Activated T-helper 1 cell treated with anti-CD3 and anti-CD28 coated beads, Interleukin-12 subunit alpha, Interleukin-12 subunit beta, Interleukin-2, Interleukin-4 antibody, amounts not matched to agents 30 ng/mL and 10 ng/mL and 1 ng/mL, durations not matched to agents 14 hours and 24 hours and 36 hours (primary cell): ENCODE data around the gene PCDHA2. TPM values are rescaled to one million over a fixed set of nuclear protein-coding genes. Genes with fewer than 3 reads are reported as not detected.

Experiments used
- total RNA-seq: library from RNA; stranded (reverse); gene quantifications from 2 replicates; pipeline ENCODE4 v1.2.3, GENCODE V29; 2022

PCDHA2 gene
- total RNA-seq, 1 donor from 2014 or later = not detected

Other genes with a start within 250 kb of the PCDHA2 start
- 12.7 and 16.1 TPM in 2 replicates for gene EIF4EBP3, start 247.2 kb upstream of the PCDHA2 start, total RNA-seq
- 55.6 and 59.2 TPM in 2 replicates for gene SRA1, start 237.4 kb upstream of the PCDHA2 start, total RNA-seq
- 17.2 and 21.2 TPM in 2 replicates for gene APBB3, start 230.3 kb upstream of the PCDHA2 start, total RNA-seq
- gene SLC35A4, start 230.0 kb upstream of the PCDHA2 start, total RNA-seq = 94.3 and 107 TPM in 2 replicates
- gene CD14, start 161.7 kb upstream of the PCDHA2 start, total RNA-seq = 0.29 and 0.62 TPM in 2 replicates
- gene TMCO6, start 155.4 kb upstream of the PCDHA2 start, total RNA-seq = 43.2 and 43.6 TPM in 2 replicates
- gene NDUFA2, start 147.2 kb upstream of the PCDHA2 start, total RNA-seq = 63.4 and 63.8 TPM in 2 replicates
- 115 and 118 TPM in 2 replicates for gene IK, start 147.0 kb upstream of the PCDHA2 start, total RNA-seq
- 42.7 and 43.2 TPM in 2 replicates for gene WDR55, start 129.9 kb upstream of the PCDHA2 start, total RNA-seq
- gene DND1, start 121.3 kb upstream of the PCDHA2 start, total RNA-seq = 3.3 and 4.1 TPM in 2 replicates
- 112 and 114 TPM in 2 replicates for gene HARS1, start 103.5 kb upstream of the PCDHA2 start, total RNA-seq
- 31.2 and 32.7 TPM in 2 replicates for gene HARS2, start 103.4 kb upstream of the PCDHA2 start, total RNA-seq
- gene ZMAT2, start 94.4 kb upstream of the PCDHA2 start, total RNA-seq = 68.0 and 71.2 TPM in 2 replicates
- gene PCDHA1, start 8.7 kb upstream of the PCDHA2 start, total RNA-seq = not detected in 2 replicates
- gene PCDHA3, start 6.2 kb downstream of the PCDHA2 start, total RNA-seq = not detected in 2 replicates
- gene PCDHA4, start 12.2 kb downstream of the PCDHA2 start, total RNA-seq = not detected in 2 replicates
- gene PCDHA5, start 26.8 kb downstream of the PCDHA2 start, total RNA-seq = not detected in 2 replicates
- not detected in 2 replicates for gene PCDHA6, start 33.1 kb downstream of the PCDHA2 start, total RNA-seq
- not detected in 2 replicates for gene PCDHA7, start 39.4 kb downstream of the PCDHA2 start, total RNA-seq
- gene PCDHA8, start 46.3 kb downstream of the PCDHA2 start, total RNA-seq = not detected in 2 replicates
- not detected in 2 replicates for gene PCDHA9, start 53.5 kb downstream of the PCDHA2 start, total RNA-seq
- gene PCDHA10, start 61.0 kb downstream of the PCDHA2 start, total RNA-seq = not detected in 2 replicates
- gene PCDHA11, start 74.1 kb downstream of the PCDHA2 start, total RNA-seq = not detected in 2 replicates
- not detected in 2 replicates for gene PCDHA12, start 80.5 kb downstream of the PCDHA2 start, total RNA-seq
- gene PCDHA13, start 87.3 kb downstream of the PCDHA2 start, total RNA-seq = not detected in 2 replicates
- gene PCDHAC1, start 131.4 kb downstream of the PCDHA2 start, total RNA-seq = not detected in 2 replicates
- gene PCDHAC2, start 171.6 kb downstream of the PCDHA2 start, total RNA-seq = not detected in 2 replicates